K562 (cell line): Measurements from ENCODE around the gene NLRP12. TPM values are rescaled to one million over a fixed set of nuclear protein-coding genes. Genes with fewer than 3 reads are reported as not detected.

Experiments used
- ATAC-seq: fragments of 200-7000 bp; cut with Tn5 transposase; 3 replicates; pipeline ENCODE4 v1.9.1; 2020; ENCODE audit warnings: moderate library complexity
- BruUV-seq: library from RNA; stranded (reverse); fragments of 400-500 nt; replicated peaks from 2 replicates; lab custom pipeline; 2021; lab: Mats Ljungman, UMichigan
- CTCF ChIA-PET: fragments of 300-600 bp; formaldehyde crosslinking; extraction: SDS; loops from one replicate; lab custom pipeline; 2021; ENCODE audit warnings: low intra/inter-chr PET ratio; lab: Yijun Ruan, JAX
- POLR2A ChIA-PET: fragments of 300-600, 350-650 bp; sonication (Branson Sonifier 250); formaldehyde crosslinking; extraction: SDS; loops from one replicate; lab custom pipeline; 2021; ENCODE audit warnings: antibody characterized with exemption, inconsistent platforms; lab: Yijun Ruan, JAX
- DNase-seq, 4 experiments: peaks; one replicate each; pipeline versions ENCODE4 v3.0.0 to v3.0.0-alpha.2; 2011 to 2018; ENCODE audit warnings: low spot score in 3 of 4, mixed read lengths in 3 of 4; ENCODE audit errors: extremely low read depth in 1 of 4
- FAIRE-seq: peaks from 2 replicates; lab custom pipeline; 2011; peaks lifted over from hg19 to GRCh38; lab: Jason Lieb, UNC
- H2AFZ ChIP-seq: 2 replicates; pipeline ENCODE4 v1.6.0; 2011; ENCODE audit warnings: low read depth, low read length, control low read depth, inconsistent platforms
- H3K27ac ChIP-seq: fragments of 200-600 bp; 3 replicates; pipeline ENCODE4 v1.8.0; 2011; ENCODE audit warnings: low read depth, mild to moderate bottlenecking, control low read depth, inconsistent platforms, low read length, moderate library complexity, mixed read lengths; ENCODE audit errors: extremely low read depth
- H3K27me3 ChIP-seq, 2 experiments: fragments of 300-600 bp in 1 of 2; 2 replicates in 1 of 2; 3 replicates in 1 of 2; pipeline versions ENCODE4 v1.6.0 to v1.8.0; 2011; ENCODE audit warnings: inconsistent platforms in 2 of 2, low read length in 2 of 2, mild to moderate bottlenecking in 1 of 2, mixed read lengths in 1 of 2, moderate library complexity in 1 of 2; ENCODE audit not compliant: control insufficient read depth in 2 of 2, insufficient read depth in 2 of 2
- H3K36me3 ChIP-seq: fragments of 300-600 bp; 3 replicates; pipeline ENCODE4 v1.8.0; 2011; ENCODE audit warnings: mild to moderate bottlenecking, low read length, inconsistent platforms; ENCODE audit not compliant: control insufficient read depth, insufficient read depth
- H3K4me1 ChIP-seq, 2 experiments: fragments of 200-600 bp in 1 of 2; replicated peaks in 1 of 2; 2 replicates in 1 of 2; 3 replicates in 1 of 2; pipeline versions ENCODE4 v1.5.1 to v1.8.0; 2011; ENCODE audit warnings: inconsistent platforms in 2 of 2, low read length in 2 of 2, mild to moderate bottlenecking in 1 of 2, mixed read lengths in 1 of 2, moderate library complexity in 1 of 2; ENCODE audit not compliant: control insufficient read depth in 2 of 2, insufficient read depth in 2 of 2
- H3K4me2 ChIP-seq: 2 replicates; pipeline ENCODE4 v1.6.1; 2011; ENCODE audit warnings: low read length, control low read depth, inconsistent platforms, mixed read lengths; ENCODE audit not compliant: insufficient read depth
- H3K4me3 ChIP-seq: fragments of 200-600 bp; sonication (generic), shearing (Covaris generic); 2 replicates; pipeline ENCODE4 v1.5.1; 2016; ENCODE audit warnings: control low read depth, inconsistent platforms
- H3K79me2 ChIP-seq: fragments of 200-600 bp; 3 replicates; pipeline ENCODE4 v1.8.0; 2011; ENCODE audit warnings: low read length, inconsistent platforms; ENCODE audit not compliant: control insufficient read depth, insufficient read depth
- H3K9ac ChIP-seq, 2 experiments: 2 replicates each; pipeline versions ENCODE4 v1.6.0 to v1.6.1; 2011; ENCODE audit warnings: low read depth in 2 of 2, low read length in 2 of 2, control low read depth in 1 of 2, inconsistent platforms in 1 of 2, mild to moderate bottlenecking in 1 of 2, mixed read lengths in 1 of 2; ENCODE audit not compliant: insufficient read depth in 1 of 2
- H3K9me1 ChIP-seq: one replicate; pipeline ENCODE4 v1.6.0; 2011; ENCODE audit warnings: inconsistent platforms, mild to moderate bottlenecking, low read length, moderate library complexity; ENCODE audit not compliant: control insufficient read depth, insufficient read depth
- H3K9me3 ChIP-seq: replicated peaks from 2 replicates; pipeline ENCODE4 v1.5.1; 2011; ENCODE audit warnings: low read depth, low read length, inconsistent platforms; ENCODE audit not compliant: control insufficient read depth, insufficient read depth
- H4K20me1 ChIP-seq: replicated peaks from 2 replicates; pipeline ENCODE4 v1.6.1; 2011; ENCODE audit warnings: low read length, inconsistent platforms, mixed read lengths; ENCODE audit not compliant: control insufficient read depth, insufficient read depth
- BRF1 ChIP-seq: IDR thresholded peaks from 3 replicates; pipeline ENCODE4 v1.6.1; 2011; ENCODE audit warnings: borderline replicate concordance, mild to moderate bottlenecking; ENCODE audit not compliant: insufficient read length; ENCODE audit errors: extremely low read depth
- FOSL1 ChIP-seq: fragments of 200-800 bp; sonication (Bioruptor generic); conservative IDR thresholded peaks from 2 replicates; pipeline ENCODE4 v1.6.1; 2016; ENCODE audit warnings: missing genetic modification characterization, missing compliant biosample characterization
- GABPA ChIP-seq: fragments of 200-800 bp; sonication (Bioruptor generic); conservative IDR thresholded peaks from 2 replicates; pipeline ENCODE4 v1.6.1; 2016; ENCODE audit warnings: low read depth, missing genetic modification characterization, missing compliant biosample characterization
- NFYB ChIP-seq: IDR thresholded peaks from 2 replicates; pipeline ENCODE4 v1.6.1; 2011; ENCODE audit warnings: mild to moderate bottlenecking, moderate library complexity; ENCODE audit not compliant: insufficient read length; ENCODE audit errors: extremely low read depth
- RCOR1 ChIP-seq, 2 experiments: IDR thresholded peaks; 2 replicates each; pipeline ENCODE4 v1.6.1; 2012; ENCODE audit warnings: low read depth in 2 of 2, low read length in 2 of 2, borderline replicate concordance in 1 of 2, improper control_type of control experiment in 1 of 2
- SMAD4 ChIP-seq: fragments of 250-450 bp; sonication (Bioruptor Pico); conservative IDR thresholded peaks from 2 replicates; pipeline ENCODE4 v1.8.0; 2021; ENCODE audit warnings: inconsistent platforms, mild to moderate bottlenecking, moderate library complexity
- SNIP1 ChIP-seq: fragments of 450-650 bp; IDR thresholded peaks from 2 replicates; pipeline ENCODE4 v1.7.1; 2017; ENCODE audit warnings: low read depth, mild to moderate bottlenecking
- SP1 ChIP-seq: sonication (generic); formaldehyde crosslinking; IDR thresholded peaks from 2 replicates; pipeline ENCODE4 v1.8.1; 2022; ENCODE audit warnings: mild to moderate bottlenecking, missing genetic modification reagents
- SP2 ChIP-seq: IDR thresholded peaks from 2 replicates; pipeline ENCODE4 v1.6.1; 2011; ENCODE audit warnings: mild to moderate bottlenecking, low read depth, low read length, moderate library complexity; ENCODE audit not compliant: poor library complexity, severe bottlenecking; ENCODE audit errors: extremely low read depth
- SRSF1 ChIP-seq: fragments of 200-400 bp; formaldehyde crosslinking; IDR thresholded peaks from 2 replicates; pipeline ENCODE4 v1.6.1; 2017; ENCODE audit warnings: mild to moderate bottlenecking, low read depth, low read length, moderate library complexity
- TCF7L2 ChIP-seq: fragments of 150-350 bp; IDR thresholded peaks from 2 replicates; pipeline ENCODE4 v1.6.1; 2016; ENCODE audit warnings: low read depth, mild to moderate bottlenecking, low read length, moderate library complexity
- ZC3H11A ChIP-seq: IDR thresholded peaks from 2 replicates; pipeline ENCODE4 v1.6.1; 2012; ENCODE audit warnings: low read depth, low read length, improper control_type of control experiment
- ZNF174 ChIP-seq: fragments of 250-450 bp; sonication (Bioruptor Pico); IDR thresholded peaks from 2 replicates; pipeline ENCODE4 v1.4.0; 2020; ENCODE audit warnings: mild to moderate bottlenecking
- ZNF24 ChIP-seq: fragments of 450-650 bp; IDR thresholded peaks from 2 replicates; pipeline ENCODE4 v1.6.1; 2016
- ZNF311 ChIP-seq: fragments of 250-450 bp; sonication (Bioruptor Pico); IDR thresholded peaks from 2 replicates; pipeline ENCODE4 v1.4.0; 2020; ENCODE audit warnings: mild to moderate bottlenecking, moderate library complexity
- ZNF77 ChIP-seq: fragments of 250-450 bp; sonication (Bioruptor Pico); IDR thresholded peaks from 2 replicates; pipeline ENCODE4 v1.5.0; 2020
- WGBS: fragments of 100-300 bp; shearing (Covaris generic); methylation state at CpG from one replicate; pipeline ENCODE4 v1.1.6; 2016; ENCODE audit warnings: low coverage, mixed read lengths; ENCODE audit not compliant: insufficient coverage; ENCODE audit errors: missing lambda C conversion rate; 5-methylcytosine and 5-hydroxymethylcytosine counted together
- in situ Hi-C: fragments of 300-500 bp; cut with MboI; formaldehyde crosslinking; loops from 4 replicates; pipeline ENCODE4 v1.15.0; 2018; ENCODE audit warnings: inconsistent platforms, mixed read lengths
- intact Hi-C: fragments of 100-400 bp; cut with micrococcal nuclease; formaldehyde crosslinking; loops from 2 replicates; pipeline ENCODE4 v1.14.2; 2022
- polyA plus RNA-seq, 8 experiments: library from polyadenylated mRNA; depleted of rRNA in 4 of 8; stranded (reverse) in 5 of 8; unstranded in 3 of 8; fragments of >200 nt; fragmentation: Nextera tagmentation in 2 of 8; fragmentation: Illumina TruSeq in 1 of 8; extraction: Ambion mirVana in 2 of 8; extraction: Trizol in 1 of 8; gene quantifications; 2 replicates each; pipeline versions ENCODE4 v1.2.1 to v1.2.3, GENCODE V29; 2011 to 2014; ENCODE audit warnings: inconsistent platforms in 1 of 8, missing spikeins in 1 of 8
- total RNA-seq, 7 experiments: library from RNA; depleted of rRNA in 6 of 7; stranded (reverse); fragments of >200 nt in 6 of 7; fragmentation: Illumina TruSeq in 2 of 7; extraction: Trizol in 2 of 7; gene quantifications; 2 replicates each; pipeline versions ENCODE4 v1.2.1 to v1.2.3, GENCODE V29; 2011 to 2021; ENCODE audit warnings: low replicate concordance in 1 of 7
- TF ChIP-seq, protein P1 (sequence below): fragments of 450-650 bp; IDR thresholded peaks from 2 replicates; pipeline ENCODE4 v1.7.0; 2016; ENCODE audit warnings: borderline replicate concordance
- TF ChIP-seq, protein P2 (sequence below): fragments of 450-650 bp; formaldehyde crosslinking; IDR thresholded peaks from 2 replicates; pipeline ENCODE4 v1.4.0; 2020; ENCODE audit warnings: mild to moderate bottlenecking, moderate library complexity
- TF ChIP-seq, protein P3 (sequence below): fragments of 250-450 bp; sonication (Bioruptor Pico); IDR thresholded peaks from 2 replicates; pipeline ENCODE4 v1.5.0; 2020; ENCODE audit warnings: mild to moderate bottlenecking

The NLRP12 gene
- total and polyA plus RNA-seq, 9 of the 15 experiments (the other 6 are each of a cell fraction or from before 2014, with no cell fraction given), result not detected

DNA sequence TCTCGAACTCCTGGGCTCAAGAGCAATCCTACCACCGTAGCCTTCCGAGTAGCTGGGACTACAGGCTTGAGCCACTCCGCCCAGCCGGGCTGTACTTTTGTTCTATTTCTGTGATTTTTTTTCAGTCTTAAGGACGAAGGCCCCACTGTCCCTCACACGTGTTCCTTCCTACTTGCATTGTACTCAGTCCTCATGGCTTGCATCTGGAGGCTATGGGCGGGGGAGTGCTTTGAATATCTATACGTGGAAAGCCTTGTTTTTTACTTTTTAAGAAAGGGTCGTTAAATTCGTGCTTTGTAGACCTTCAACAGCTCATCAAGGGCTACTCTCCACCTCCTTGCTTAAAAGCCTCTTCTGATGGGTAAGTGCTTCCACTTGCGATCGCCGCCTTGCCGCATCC lies 36.8 kb downstream of the NLRP12 start:
- H3K9ac ChIP-seq, result no peak overlapping the region
- no peaks in the 10 kb centered on the region for H3K9me3 ChIP-seq
- peaks cover 0 to 3% of the 10 kb centered on the region in 2 experiments; a peak in 1 of 5 replicates for H3K4me1 ChIP-seq
- H3K27ac ChIP-seq, result no peak overlapping the region
- H2AFZ ChIP-seq, result no peak overlapping the region
- no peaks in the 10 kb centered on the region for H3K79me2 ChIP-seq
- H3K4me2 ChIP-seq, result no peak overlapping the region
- no peak for ATAC-seq
- no peaks in the 10 kb centered on the region for H3K9me1 ChIP-seq
- BruUV-seq, result no TSS peak
- TF ChIP-seq ZNF77 (no peak), RCOR1 (IDR thresholded peaks at IDR 0.05; ENCODE audit: borderline replicate concordance in 1 of 2, low read depth in 2 of 2, low read length in 2 of 2) (no peak), SNIP1 (no peak), ZC3H11A (no peak), ZNF174 (CRISPR knock-in tag) (no peak), FOSL1 (tag) (no peak), GABPA (tag) (no peak), SP2 (no peak), NFYB (no peak), ZNF311 (CRISPR knock-in tag) (no peak), ZNF24 (no peak), BRF1 (no peak), SMAD4 (CRISPR knock-in tag) (no peak), SP1 (no peak), SRSF1 (no peak), TCF7L2 (no peak)
- TF ChIP-seq, protein P1, sequence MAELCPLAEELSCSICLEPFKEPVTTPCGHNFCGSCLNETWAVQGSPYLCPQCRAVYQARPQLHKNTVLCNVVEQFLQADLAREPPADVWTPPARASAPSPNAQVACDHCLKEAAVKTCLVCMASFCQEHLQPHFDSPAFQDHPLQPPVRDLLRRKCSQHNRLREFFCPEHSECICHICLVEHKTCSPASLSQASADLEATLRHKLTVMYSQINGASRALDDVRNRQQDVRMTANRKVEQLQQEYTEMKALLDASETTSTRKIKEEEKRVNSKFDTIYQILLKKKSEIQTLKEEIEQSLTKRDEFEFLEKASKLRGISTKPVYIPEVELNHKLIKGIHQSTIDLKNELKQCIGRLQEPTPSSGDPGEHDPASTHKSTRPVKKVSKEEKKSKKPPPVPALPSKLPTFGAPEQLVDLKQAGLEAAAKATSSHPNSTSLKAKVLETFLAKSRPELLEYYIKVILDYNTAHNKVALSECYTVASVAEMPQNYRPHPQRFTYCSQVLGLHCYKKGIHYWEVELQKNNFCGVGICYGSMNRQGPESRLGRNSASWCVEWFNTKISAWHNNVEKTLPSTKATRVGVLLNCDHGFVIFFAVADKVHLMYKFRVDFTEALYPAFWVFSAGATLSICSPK, result no peak
- TF ChIP-seq, protein P2, sequence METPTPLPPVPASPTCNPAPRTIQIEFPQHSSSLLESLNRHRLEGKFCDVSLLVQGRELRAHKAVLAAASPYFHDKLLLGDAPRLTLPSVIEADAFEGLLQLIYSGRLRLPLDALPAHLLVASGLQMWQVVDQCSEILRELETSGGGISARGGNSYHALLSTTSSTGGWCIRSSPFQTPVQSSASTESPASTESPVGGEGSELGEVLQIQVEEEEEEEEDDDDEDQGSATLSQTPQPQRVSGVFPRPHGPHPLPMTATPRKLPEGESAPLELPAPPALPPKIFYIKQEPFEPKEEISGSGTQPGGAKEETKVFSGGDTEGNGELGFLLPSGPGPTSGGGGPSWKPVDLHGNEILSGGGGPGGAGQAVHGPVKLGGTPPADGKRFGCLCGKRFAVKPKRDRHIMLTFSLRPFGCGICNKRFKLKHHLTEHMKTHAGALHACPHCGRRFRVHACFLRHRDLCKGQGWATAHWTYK (CRISPR knock-in tag), result no peak
- TF ChIP-seq, protein P3, sequence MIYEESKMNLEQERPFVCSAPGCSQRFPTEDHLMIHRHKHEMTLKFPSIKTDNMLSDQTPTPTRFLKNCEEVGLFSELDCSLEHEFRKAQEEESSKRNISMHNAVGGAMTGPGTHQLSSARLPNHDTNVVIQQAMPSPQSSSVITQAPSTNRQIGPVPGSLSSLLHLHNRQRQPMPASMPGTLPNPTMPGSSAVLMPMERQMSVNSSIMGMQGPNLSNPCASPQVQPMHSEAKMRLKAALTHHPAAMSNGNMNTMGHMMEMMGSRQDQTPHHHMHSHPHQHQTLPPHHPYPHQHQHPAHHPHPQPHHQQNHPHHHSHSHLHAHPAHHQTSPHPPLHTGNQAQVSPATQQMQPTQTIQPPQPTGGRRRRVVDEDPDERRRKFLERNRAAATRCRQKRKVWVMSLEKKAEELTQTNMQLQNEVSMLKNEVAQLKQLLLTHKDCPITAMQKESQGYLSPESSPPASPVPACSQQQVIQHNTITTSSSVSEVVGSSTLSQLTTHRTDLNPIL, result no peak
- TF ChIP-seq, all 486 proteins: peak for 0
- in situ Hi-C loops (no loop called here), intact Hi-C loops (no loop called here)
- ChIA-PET POLR2A (interaction anchor here (0.5 to 0.8 kb wide), 2 partner anchors 14 to 82 kb away, joined by 3 to 4 read pairs; no protein-coding TSS in a partner anchor), CTCF (no interaction called here)
- WGBS, result 13% methylated on average over 12 of the region's 15 CpGs
- FAIRE-seq, result no peak
- no peaks in the 10 kb centered on the region for H4K20me1 ChIP-seq
- peaks cover 6 to 52% of the 10 kb centered on the region in 2 experiments; a peak in 4 of 5 replicates for H3K27me3 ChIP-seq
- no peaks in the 10 kb centered on the region for H3K36me3 ChIP-seq
- DNase-seq, result no peak
- no peak overlapping the region for H3K4me3 ChIP-seq
